HEK293 (cell line): ENCODE results near the gene TMEM72.
A peak's percentile ranks its signal among the peaks of the same experiment; 100 is the strongest.

Experiments
- CTCF ChIA-PET: fragments of 350-600 bp; formaldehyde crosslinking; extraction: SDS; loops from one replicate; lab custom pipeline; 2021; ENCODE audit warnings: antibody characterized with exemption; lab: Yijun Ruan, JAX
- POLR2A ChIA-PET: fragments of 300-600 bp; formaldehyde crosslinking; extraction: SDS; loops from one replicate; lab custom pipeline; 2020; ENCODE audit warnings: antibody characterized with exemption, inconsistent platforms; lab: Yijun Ruan, JAX
- H3K27ac ChIP-seq: fragments of 200-500 bp; sonication (Bioruptor generic); 2 replicates; pipeline ENCODE4 v1.5.1; 2014; ENCODE audit warnings: low read depth, low read length, control low read depth, inconsistent platforms; ENCODE audit errors: extremely low read depth
- H3K36me3 ChIP-seq, 2 experiments: fragments of 200-500 bp in 1 of 2; sonication (Bioruptor generic) in 1 of 2; 1 replicate in 1 of 2; 2 replicates in 1 of 2; pipeline ENCODE4 v1.5.1; 2014 to 2017; ENCODE audit warnings: inconsistent platforms in 2 of 2, low read length in 2 of 2; ENCODE audit not compliant: control insufficient read depth in 2 of 2, insufficient read depth in 1 of 2
- H3K4me1 ChIP-seq: fragments of 200-500 bp; sonication (Bioruptor generic); 2 replicates; pipeline ENCODE4 v1.5.1; 2014; ENCODE audit warnings: mild to moderate bottlenecking, low read length, inconsistent platforms; ENCODE audit not compliant: control insufficient read depth, insufficient read depth
- H3K4me3 ChIP-seq: 2 replicates; pipeline ENCODE4 v1.5.1; 2011; ENCODE audit warnings: low read depth, mild to moderate bottlenecking, control low read depth, low read length, moderate library complexity
- H3K9me3 ChIP-seq: fragments of 200-500 bp; sonication (Bioruptor generic); 2 replicates; pipeline ENCODE4 v1.5.1; 2014; ENCODE audit warnings: low read depth, low read length, inconsistent platforms; ENCODE audit not compliant: control insufficient read depth, insufficient read depth
- GLI4 ChIP-seq: fragments of 450-650 bp; formaldehyde crosslinking; IDR thresholded peaks from 2 replicates; pipeline ENCODE4 v1.5.1; 2016; ENCODE audit warnings: missing biosample characterization, missing genetic modification characterization
- GLIS1 ChIP-seq: fragments of 450-650 bp; formaldehyde crosslinking; IDR thresholded peaks from 2 replicates; pipeline ENCODE4 v1.5.1; 2016; ENCODE audit warnings: missing biosample characterization, missing genetic modification characterization
- HOXD13 ChIP-seq: sonication (generic); formaldehyde crosslinking; IDR thresholded peaks from 2 replicates; pipeline ENCODE4 v1.8.0; 2022; ENCODE audit warnings: missing genetic modification reagents, borderline replicate concordance
- KLF8 ChIP-seq: fragments of 450-650 bp; formaldehyde crosslinking; IDR thresholded peaks from 2 replicates; pipeline ENCODE4 v1.5.1; 2016; ENCODE audit warnings: missing biosample characterization, missing genetic modification characterization
- KLF9 ChIP-seq: fragments of 450-650 bp; formaldehyde crosslinking; IDR thresholded peaks from 2 replicates; pipeline ENCODE4 v1.5.1; 2016; ENCODE audit warnings: missing biosample characterization, missing genetic modification characterization, low read depth
- PRDM1 ChIP-seq: fragments of 450-650 bp; formaldehyde crosslinking; IDR thresholded peaks from 2 replicates; pipeline ENCODE4; 2016; ENCODE audit warnings: missing biosample characterization, missing genetic modification characterization
- SETDB1 ChIP-seq: IDR thresholded peaks from one replicate; pipeline ENCODE4 v1.6.1; 2017; ENCODE audit warnings: mild to moderate bottlenecking, low read length, moderate library complexity, mixed read lengths; ENCODE audit not compliant: insufficient read length
- SP7 ChIP-seq: fragments of 450-650 bp; formaldehyde crosslinking; IDR thresholded peaks from 2 replicates; pipeline ENCODE4 v1.5.1; 2016; ENCODE audit warnings: missing biosample characterization, missing genetic modification characterization
- ZBTB17 ChIP-seq: fragments of 450-650 bp; formaldehyde crosslinking; IDR thresholded peaks from 2 replicates; pipeline ENCODE4 v1.5.1; 2016; ENCODE audit warnings: missing biosample characterization, missing genetic modification characterization
- ZFP69B ChIP-seq: fragments of 450-650 bp; formaldehyde crosslinking; IDR thresholded peaks from 2 replicates; pipeline ENCODE4 v1.5.1; 2016; ENCODE audit warnings: missing biosample characterization, missing genetic modification characterization
- ZIC2 ChIP-seq: fragments of 450-650 bp; formaldehyde crosslinking; IDR thresholded peaks from 2 replicates; pipeline ENCODE4 v1.5.1; 2016; ENCODE audit warnings: missing biosample characterization, missing genetic modification characterization
- ZNF10 ChIP-seq: fragments of 450-650 bp; formaldehyde crosslinking; IDR thresholded peaks from 2 replicates; pipeline ENCODE4 v1.5.1; 2017; ENCODE audit warnings: missing biosample characterization, missing genetic modification characterization
- ZNF112 ChIP-seq: fragments of 450-650 bp; formaldehyde crosslinking; IDR thresholded peaks from 2 replicates; pipeline ENCODE4 v1.5.0; 2017; ENCODE audit warnings: missing biosample characterization, missing genetic modification characterization
- ZNF132 ChIP-seq: fragments of 450-650 bp; formaldehyde crosslinking; IDR thresholded peaks from 2 replicates; pipeline ENCODE4 v1.5.1; 2017; ENCODE audit warnings: missing biosample characterization, missing genetic modification characterization, borderline replicate concordance
- ZNF16 ChIP-seq: fragments of 450-650 bp; formaldehyde crosslinking; IDR thresholded peaks from 2 replicates; pipeline ENCODE4 v1.5.1; 2016; ENCODE audit warnings: low read depth, missing biosample characterization, missing genetic modification characterization
- ZNF2 ChIP-seq: fragments of 450-650 bp; formaldehyde crosslinking; IDR thresholded peaks from 2 replicates; pipeline ENCODE4 v1.5.1; 2016; ENCODE audit warnings: missing biosample characterization, missing genetic modification characterization
- ZNF202 ChIP-seq: fragments of 450-650 bp; formaldehyde crosslinking; IDR thresholded peaks from 2 replicates; pipeline ENCODE4 v1.5.1; 2016; ENCODE audit warnings: missing biosample characterization, missing genetic modification characterization, borderline replicate concordance
- ZNF302 ChIP-seq: fragments of 450-650 bp; formaldehyde crosslinking; IDR thresholded peaks from 2 replicates; pipeline ENCODE4 v1.5.1; 2016; ENCODE audit warnings: missing biosample characterization, missing genetic modification characterization, low read depth
- ZNF324 ChIP-seq: fragments of 450-650 bp; formaldehyde crosslinking; IDR thresholded peaks from 2 replicates; pipeline ENCODE4 v1.5.1; 2016; ENCODE audit warnings: missing biosample characterization, missing genetic modification characterization
- ZNF514 ChIP-seq: fragments of 450-650 bp; formaldehyde crosslinking; IDR thresholded peaks from 2 replicates; pipeline ENCODE4 v1.5.1; 2016; ENCODE audit warnings: missing biosample characterization, missing genetic modification characterization
- ZNF521 ChIP-seq: fragments of 450-650 bp; formaldehyde crosslinking; IDR thresholded peaks from 2 replicates; pipeline ENCODE4 v1.5.1; 2017; ENCODE audit warnings: missing biosample characterization, mild to moderate bottlenecking, missing genetic modification characterization
- ZNF558 ChIP-seq: fragments of 450-650 bp; formaldehyde crosslinking; IDR thresholded peaks from 2 replicates; pipeline ENCODE4 v1.5.1; 2016; ENCODE audit warnings: missing biosample characterization, missing genetic modification characterization
- ZNF600 ChIP-seq: fragments of 450-650 bp; formaldehyde crosslinking; IDR thresholded peaks from 2 replicates; pipeline ENCODE4 v1.5.1; 2016; ENCODE audit warnings: missing biosample characterization, missing genetic modification characterization
- ZNF624 ChIP-seq: fragments of 450-650 bp; formaldehyde crosslinking; IDR thresholded peaks from 2 replicates; pipeline ENCODE4 v1.5.1; 2017; ENCODE audit warnings: missing biosample characterization, missing genetic modification characterization
- ZNF629 ChIP-seq: fragments of 450-650 bp; formaldehyde crosslinking; IDR thresholded peaks from 2 replicates; pipeline ENCODE4 v1.5.1; 2017; ENCODE audit warnings: missing biosample characterization, missing genetic modification characterization
- ZNF701 ChIP-seq: fragments of 450-650 bp; formaldehyde crosslinking; IDR thresholded peaks from 2 replicates; pipeline ENCODE4 v1.5.1; 2016; ENCODE audit warnings: missing biosample characterization, missing genetic modification characterization
- ZNF707 ChIP-seq: fragments of 450-650 bp; formaldehyde crosslinking; IDR thresholded peaks from 2 replicates; pipeline ENCODE4 v1.5.1; 2016; ENCODE audit warnings: missing biosample characterization, missing genetic modification characterization
- ZNF747 ChIP-seq: fragments of 450-650 bp; formaldehyde crosslinking; IDR thresholded peaks from 2 replicates; pipeline ENCODE4 v1.5.1; 2016; ENCODE audit warnings: missing biosample characterization, missing genetic modification characterization
- ZNF785 ChIP-seq: fragments of 450-650 bp; formaldehyde crosslinking; IDR thresholded peaks from 2 replicates; pipeline ENCODE4 v1.5.1; 2016; ENCODE audit warnings: missing biosample characterization, missing genetic modification characterization
- TF ChIP-seq, protein P1 (sequence below): fragments of 450-650 bp; formaldehyde crosslinking; IDR thresholded peaks from 2 replicates; pipeline ENCODE4 v1.5.1; 2016; ENCODE audit warnings: missing biosample characterization, missing genetic modification characterization
- TF ChIP-seq, protein P2 (sequence below): sonication (generic); formaldehyde crosslinking; IDR thresholded peaks from 2 replicates; pipeline ENCODE4 v1.8.1; 2022; ENCODE audit warnings: mild to moderate bottlenecking, moderate library complexity, missing genetic modification reagents
- TF ChIP-seq, protein P3 (sequence below): fragments of 450-650 bp; formaldehyde crosslinking; IDR thresholded peaks from 2 replicates; pipeline ENCODE4 v1.5.1; 2016; ENCODE audit warnings: missing biosample characterization, missing genetic modification characterization

Gene TMEM72

DNA sequence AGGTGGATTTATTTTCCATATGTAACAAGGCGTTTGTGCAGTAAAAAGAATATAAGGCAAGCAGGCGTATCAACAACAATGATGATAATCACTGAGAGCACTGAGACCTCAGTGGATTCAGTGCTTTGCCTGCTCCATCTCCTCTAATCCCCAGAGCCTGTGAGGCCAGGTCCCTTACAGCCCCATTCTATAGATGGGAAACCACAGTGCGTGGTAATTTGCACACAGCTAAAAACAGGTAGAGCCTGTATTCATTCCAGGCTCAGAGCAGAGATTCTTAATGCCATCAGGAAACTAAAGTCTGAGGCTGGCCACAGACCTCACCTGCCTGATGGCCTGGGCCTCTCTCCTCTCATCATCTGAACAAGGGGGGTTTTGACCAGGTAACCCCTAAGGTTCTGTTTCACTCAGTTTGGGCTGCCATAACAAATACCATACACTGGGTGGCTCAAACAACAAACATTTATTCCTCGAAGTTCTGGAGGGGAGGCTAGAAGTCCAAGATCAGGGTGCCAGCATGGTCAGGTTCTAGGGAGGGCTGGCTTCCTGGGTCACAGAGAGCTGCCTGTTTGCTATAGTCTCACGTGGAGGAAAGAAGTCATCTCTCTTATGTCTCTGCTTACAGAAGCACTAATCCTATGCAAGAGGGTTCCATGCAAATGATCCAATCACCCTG is 38.1 kb downstream of the TMEM72 start:
- ChIA-PET CTCF (interaction anchor here (0.6 to 1.9 kb wide), 3 partner anchors 16 to 58 kb away, joined by 3 to 5 read pairs (median 4); no protein-coding TSS in a partner anchor), POLR2A (interaction anchor here (1.3 kb wide), 1 partner anchor 10 kb away, joined by 4 read pairs; the partner anchor contains the start of gene RASSF4)
- Histone ChIP-seq H3K4me1 (peaks cover 3% of the 10 kb centered on the region), H3K9me3 (no peaks in the 10 kb centered on the region), H3K27ac (no peak overlapping the region), H3K36me3 (no peaks in the 10 kb centered on the region), H3K4me3 (no peak overlapping the region)
- TF ChIP-seq, protein P1, sequence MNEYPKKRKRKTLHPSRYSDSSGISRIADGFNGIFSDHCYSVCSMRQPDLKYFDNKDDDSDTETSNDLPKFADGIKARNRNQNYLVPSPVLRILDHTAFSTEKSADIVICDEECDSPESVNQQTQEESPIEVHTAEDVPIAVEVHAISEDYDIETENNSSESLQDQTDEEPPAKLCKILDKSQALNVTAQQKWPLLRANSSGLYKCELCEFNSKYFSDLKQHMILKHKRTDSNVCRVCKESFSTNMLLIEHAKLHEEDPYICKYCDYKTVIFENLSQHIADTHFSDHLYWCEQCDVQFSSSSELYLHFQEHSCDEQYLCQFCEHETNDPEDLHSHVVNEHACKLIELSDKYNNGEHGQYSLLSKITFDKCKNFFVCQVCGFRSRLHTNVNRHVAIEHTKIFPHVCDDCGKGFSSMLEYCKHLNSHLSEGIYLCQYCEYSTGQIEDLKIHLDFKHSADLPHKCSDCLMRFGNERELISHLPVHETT (tag by site-specific recombination) = no peak
- TF ChIP-seq PRDM1 (tag by site-specific recombination) (no peak), ZNF112 (no peak), HOXD13 (no peak), ZBTB17 (tag by site-specific recombination) (no peak), ZNF747 (tag by site-specific recombination) (no peak), ZNF302 (no peak), ZNF785 (tag by site-specific recombination) (no peak), ZNF558 (tag by site-specific recombination) (no peak), SP7 (tag by site-specific recombination) (no peak), ZNF132 (no peak), SETDB1 (no peak), ZNF701 (tag by site-specific recombination) (no peak)
- TF ChIP-seq, protein P2, sequence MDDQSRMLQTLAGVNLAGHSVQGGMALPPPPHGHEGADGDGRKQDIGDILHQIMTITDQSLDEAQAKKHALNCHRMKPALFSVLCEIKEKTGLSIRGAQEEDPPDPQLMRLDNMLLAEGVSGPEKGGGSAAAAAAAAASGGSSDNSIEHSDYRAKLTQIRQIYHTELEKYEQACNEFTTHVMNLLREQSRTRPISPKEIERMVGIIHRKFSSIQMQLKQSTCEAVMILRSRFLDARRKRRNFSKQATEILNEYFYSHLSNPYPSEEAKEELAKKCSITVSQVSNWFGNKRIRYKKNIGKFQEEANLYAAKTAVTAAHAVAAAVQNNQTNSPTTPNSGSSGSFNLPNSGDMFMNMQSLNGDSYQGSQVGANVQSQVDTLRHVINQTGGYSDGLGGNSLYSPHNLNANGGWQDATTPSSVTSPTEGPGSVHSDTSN = no peak

DNA sequence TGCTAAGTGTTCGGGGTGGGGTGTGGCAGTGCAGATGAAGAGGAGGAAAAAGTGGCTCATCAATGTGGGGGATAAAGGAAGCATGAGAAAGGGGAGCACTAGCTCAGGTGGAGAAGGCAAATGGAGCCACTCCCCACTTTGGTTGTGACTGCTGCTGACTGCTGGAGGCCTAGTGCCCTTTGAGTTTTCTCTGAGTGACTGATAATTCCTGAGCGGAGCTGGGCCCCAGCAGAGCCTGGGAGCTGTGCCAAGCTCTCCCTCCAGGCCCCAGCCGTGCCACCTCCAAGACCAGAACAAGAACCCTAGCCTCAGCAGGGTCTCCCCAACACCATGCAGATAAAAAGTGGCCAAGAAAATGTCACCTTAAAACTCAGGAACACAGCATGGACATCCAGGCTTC is 38.8 kb downstream of the TMEM72 start:
- ChIA-PET POLR2A (interaction anchor here (1.3 kb wide), 1 partner anchor 9 kb away, joined by 4 read pairs; the partner anchor contains the start of gene RASSF4), CTCF (no interaction called here)
- peaks cover 3% of the 10 kb centered on the region for H3K4me1 ChIP-seq
- no peak for TF ChIP-seq ZNF10 (tag by site-specific recombination)
- TF ChIP-seq ZNF16 (tag by site-specific recombination) = no peak
- TF ChIP-seq KLF9 (tag by site-specific recombination) = no peak
- TF ChIP-seq ZNF629 = no peak
- TF ChIP-seq ZNF707 (tag by site-specific recombination) = no peak
- TF ChIP-seq ZNF324 (tag by site-specific recombination) = no peak
- TF ChIP-seq, protein P3, sequence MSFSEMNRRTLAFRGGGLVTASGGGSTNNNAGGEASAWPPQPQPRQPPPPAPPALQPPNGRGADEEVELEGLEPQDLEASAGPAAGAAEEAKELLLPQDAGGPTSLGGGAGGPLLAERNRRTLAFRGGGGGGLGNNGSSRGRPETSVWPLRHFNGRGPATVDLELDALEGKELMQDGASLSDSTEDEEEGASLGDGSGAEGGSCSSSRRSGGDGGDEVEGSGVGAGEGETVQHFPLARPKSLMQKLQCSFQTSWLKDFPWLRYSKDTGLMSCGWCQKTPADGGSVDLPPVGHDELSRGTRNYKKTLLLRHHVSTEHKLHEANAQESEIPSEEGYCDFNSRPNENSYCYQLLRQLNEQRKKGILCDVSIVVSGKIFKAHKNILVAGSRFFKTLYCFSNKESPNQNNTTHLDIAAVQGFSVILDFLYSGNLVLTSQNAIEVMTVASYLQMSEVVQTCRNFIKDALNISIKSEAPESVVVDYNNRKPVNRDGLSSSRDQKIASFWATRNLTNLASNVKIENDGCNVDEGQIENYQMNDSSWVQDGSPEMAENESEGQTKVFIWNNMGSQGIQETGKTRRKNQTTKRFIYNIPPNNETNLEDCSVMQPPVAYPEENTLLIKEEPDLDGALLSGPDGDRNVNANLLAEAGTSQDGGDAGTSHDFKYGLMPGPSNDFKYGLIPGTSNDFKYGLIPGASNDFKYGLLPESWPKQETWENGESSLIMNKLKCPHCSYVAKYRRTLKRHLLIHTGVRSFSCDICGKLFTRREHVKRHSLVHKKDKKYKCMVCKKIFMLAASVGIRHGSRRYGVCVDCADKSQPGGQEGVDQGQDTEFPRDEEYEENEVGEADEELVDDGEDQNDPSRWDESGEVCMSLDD (tag by site-specific recombination) = no peak
- TF ChIP-seq ZNF600 (tag by site-specific recombination) = 0 out of 2 replicates have a peak, but pooled peaks have one; percentile 17
- no peak for TF ChIP-seq GLI4 (tag by site-specific recombination)
- no peak for TF ChIP-seq ZNF521 (tag by site-specific recombination)
- TF ChIP-seq ZIC2 (tag by site-specific recombination) = peak; percentile 64
- TF ChIP-seq ZNF2 (tag by site-specific recombination) = no peak
- TF ChIP-seq GLIS1 (tag by site-specific recombination) = peak; percentile 90
- TF ChIP-seq KLF8 (tag by site-specific recombination) = no peak
- no peak for TF ChIP-seq ZNF202
- TF ChIP-seq ZNF514 (tag by site-specific recombination) = no peak
- TF ChIP-seq ZNF785 (tag by site-specific recombination) = no peak
- TF ChIP-seq ZFP69B (tag by site-specific recombination) = peak; percentile 72; the same call in 1 of the 2 replicates
- no peak for TF ChIP-seq ZNF624 (tag by site-specific recombination)

More for the DNA sequence above, 38.8 kb downstream of the TMEM72 start:
- Histone ChIP-seq H3K9me3 (no peaks in the 10 kb centered on the region), H3K27ac (no peak overlapping the region), H3K4me3 (no peak overlapping the region), H3K36me3 (no peaks in the 10 kb centered on the region)
